Neural progenitor cell (in vitro differentiated cells): ENCODE results near the gene DNAJB2. TPM values are rescaled to one million over a fixed set of nuclear protein-coding genes. Genes with fewer than 3 reads are reported as not detected.
"Not testable (repeated sequence)": the region's sequence is repeated elsewhere in the genome, so short reads cannot be mapped to it uniquely, and the experiment has no call there.

Experiments
- DNase-seq: peaks from one replicate; pipeline ENCODE4 v3.0.0-alpha.2; 2016; ENCODE audit warnings: low spot score
- H2AFZ ChIP-seq: fragments of 200-600 bp; sonication (generic); replicated peaks from 2 replicates; pipeline ENCODE4 v1.6.1; 2016; ENCODE audit warnings: antibody characterized with exemption
- H3F3A ChIP-seq: fragments of 200-600 bp; sonication (generic); 2 replicates; pipeline ENCODE4 v1.6.1; 2016; ENCODE audit warnings: antibody characterized with exemption, low read depth
- H3K27ac ChIP-seq: fragments of 200-600 bp; sonication (generic); 2 replicates; pipeline ENCODE4 v1.5.1; 2016; ENCODE audit warnings: mild to moderate bottlenecking
- H3K27me3 ChIP-seq: fragments of 200-600 bp; sonication (generic); 2 replicates; pipeline ENCODE4 v1.6.1; 2016; ENCODE audit warnings: mild to moderate bottlenecking, moderate library complexity
- H3K36me3 ChIP-seq: fragments of 200-600 bp; sonication (generic); 2 replicates; pipeline ENCODE4 v1.5.1; 2016
- H3K4me1 ChIP-seq: fragments of 200-600 bp; sonication (generic); 2 replicates; pipeline ENCODE4 v1.6.1; 2016; ENCODE audit warnings: mixed run types
- H3K4me2 ChIP-seq: fragments of 200-600 bp; sonication (generic); 2 replicates; pipeline ENCODE4 v1.6.1; 2016
- H3K4me3 ChIP-seq: fragments of 200-600 bp; sonication (generic); 2 replicates; pipeline ENCODE4 v1.5.1; 2016
- H3K79me2 ChIP-seq: fragments of 200-600 bp; sonication (generic); 2 replicates; pipeline ENCODE4 v1.6.1; 2016; ENCODE audit warnings: low read depth
- H3K9ac ChIP-seq: fragments of 200-600 bp; sonication (generic); 2 replicates; pipeline ENCODE4 v1.6.1; 2016
- H3K9me3 ChIP-seq: fragments of 200-600 bp; sonication (generic); 2 replicates; pipeline ENCODE4 v1.5.1; 2016; ENCODE audit warnings: low read depth
- H4K20me1 ChIP-seq: fragments of 200-600 bp; sonication (generic); 2 replicates; pipeline ENCODE4 v1.6.1; 2016; ENCODE audit warnings: low read depth
- H3K27ac Mint-ChIP-seq: 3 replicates; pipeline ENCODE4 v1.8.0; 2021; ENCODE audit warnings: mixed read lengths
- H3K27me3 Mint-ChIP-seq: 2 replicates; pipeline ENCODE4 v1.8.0; 2022; ENCODE audit warnings: low read depth, mild to moderate bottlenecking, inconsistent platforms, moderate library complexity, mixed read lengths; ENCODE audit not compliant: insufficient read depth
- H3K36me3 Mint-ChIP-seq: 3 replicates; pipeline ENCODE4 v1.8.0; 2021; ENCODE audit warnings: mixed read lengths
- H3K4me1 Mint-ChIP-seq: 3 replicates; pipeline ENCODE4 v1.8.0; 2021; ENCODE audit warnings: mixed read lengths
- H3K4me3 Mint-ChIP-seq: 3 replicates; pipeline ENCODE4 v1.8.0; 2021; ENCODE audit warnings: mild to moderate bottlenecking, moderate library complexity, mixed read lengths
- H3K9me3 Mint-ChIP-seq: 3 replicates; pipeline ENCODE4 v1.8.0; 2020; ENCODE audit warnings: mixed read lengths
- EZH2 ChIP-seq: fragments of 200-600 bp; sonication (generic); IDR thresholded peaks from 2 replicates; pipeline ENCODE4 v1.6.1; 2017; ENCODE audit warnings: antibody characterized with exemption, mild to moderate bottlenecking, moderate library complexity
- EZH2phosphoT487 ChIP-seq: fragments of 200-600 bp; sonication (generic); IDR thresholded peaks from 2 replicates; pipeline ENCODE4 v1.6.1; 2017; ENCODE audit warnings: antibody characterized with exemption
- total RNA-seq: library from RNA; depleted of rRNA; stranded (reverse); fragments of >200 nt; gene quantifications from 2 replicates; pipeline ENCODE4 v1.2.3, GENCODE V29; 2015; ENCODE audit warnings: low replicate concordance
- TF ChIP-seq, protein P1 (sequence below): fragments of 200-600 bp; sonication (generic); IDR thresholded peaks from 2 replicates; pipeline ENCODE4 v1.5.1; 2017; ENCODE audit warnings: antibody characterized with exemption, mild to moderate bottlenecking

Gene DNAJB2
- total RNA-seq, 1 donor from 2014 or later, result 35.0 TPM

DNA sequence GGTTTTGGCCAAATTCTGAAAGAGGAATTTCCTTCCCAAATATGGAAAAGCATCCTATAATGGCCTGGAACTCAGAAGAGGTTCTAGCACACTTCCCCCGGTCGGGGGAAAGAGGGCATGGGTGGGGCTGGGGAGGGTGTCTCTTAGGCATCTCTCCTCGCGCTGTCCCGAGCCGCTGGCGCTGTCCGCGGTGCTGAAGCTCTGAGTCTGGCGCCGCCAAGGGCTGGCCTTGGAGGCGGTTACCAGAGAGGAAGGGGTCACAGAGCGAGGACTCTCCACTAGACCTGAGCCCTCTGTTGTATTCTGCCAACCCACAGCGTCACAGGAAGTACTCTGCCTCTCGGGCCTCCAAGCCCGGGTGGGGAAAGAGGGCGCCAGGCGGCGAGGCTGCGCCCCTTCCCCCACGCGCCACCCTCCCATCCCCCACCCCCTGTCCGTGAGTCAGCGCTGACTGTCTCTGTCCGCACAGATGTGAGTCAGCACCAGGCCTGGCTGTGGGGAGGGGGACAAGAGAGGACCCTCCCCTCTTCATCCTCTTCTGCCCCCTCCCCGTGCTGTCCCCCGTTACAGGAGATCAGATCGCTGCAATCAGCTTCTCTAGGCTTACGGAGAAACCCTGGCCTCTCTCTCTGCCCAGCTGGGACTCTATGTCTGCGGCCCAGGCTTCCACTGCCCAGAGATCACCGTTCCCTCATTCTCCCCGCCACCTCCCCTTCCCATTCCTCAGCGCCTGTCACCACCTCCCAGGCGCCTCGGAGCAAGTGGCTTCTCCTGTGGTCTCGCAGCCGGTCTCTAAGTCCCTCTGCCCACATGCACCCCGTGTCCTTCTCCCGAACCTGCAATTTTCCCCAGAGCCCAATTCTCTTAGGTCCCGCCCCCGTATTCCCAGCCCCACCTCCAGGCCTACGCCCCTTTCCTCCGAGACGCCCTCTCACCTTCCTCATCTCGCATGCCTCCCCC is 29.3 kb downstream of the DNAJB2 start:
- peaks cover 9% of the 10 kb centered on the region for H3K4me1 Mint-ChIP-seq
- no peaks in the 10 kb centered on the region for H3K9me3 ChIP-seq
- H3K36me3 Mint-ChIP-seq, result no peaks in the 10 kb centered on the region
- no peak overlapping the region for H3K27ac ChIP-seq
- peaks cover 46% of the 10 kb centered on the region for H3K27me3 Mint-ChIP-seq
- peaks cover 80% of the 10 kb centered on the region for H3K27me3 ChIP-seq
- peak; percentile 22 for TF ChIP-seq EZH2phosphoT487
- TF ChIP-seq, protein P1, sequence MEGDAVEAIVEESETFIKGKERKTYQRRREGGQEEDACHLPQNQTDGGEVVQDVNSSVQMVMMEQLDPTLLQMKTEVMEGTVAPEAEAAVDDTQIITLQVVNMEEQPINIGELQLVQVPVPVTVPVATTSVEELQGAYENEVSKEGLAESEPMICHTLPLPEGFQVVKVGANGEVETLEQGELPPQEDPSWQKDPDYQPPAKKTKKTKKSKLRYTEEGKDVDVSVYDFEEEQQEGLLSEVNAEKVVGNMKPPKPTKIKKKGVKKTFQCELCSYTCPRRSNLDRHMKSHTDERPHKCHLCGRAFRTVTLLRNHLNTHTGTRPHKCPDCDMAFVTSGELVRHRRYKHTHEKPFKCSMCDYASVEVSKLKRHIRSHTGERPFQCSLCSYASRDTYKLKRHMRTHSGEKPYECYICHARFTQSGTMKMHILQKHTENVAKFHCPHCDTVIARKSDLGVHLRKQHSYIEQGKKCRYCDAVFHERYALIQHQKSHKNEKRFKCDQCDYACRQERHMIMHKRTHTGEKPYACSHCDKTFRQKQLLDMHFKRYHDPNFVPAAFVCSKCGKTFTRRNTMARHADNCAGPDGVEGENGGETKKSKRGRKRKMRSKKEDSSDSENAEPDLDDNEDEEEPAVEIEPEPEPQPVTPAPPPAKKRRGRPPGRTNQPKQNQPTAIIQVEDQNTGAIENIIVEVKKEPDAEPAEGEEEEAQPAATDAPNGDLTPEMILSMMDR, result no peak
- H3K79me2 ChIP-seq, result no peaks in the 10 kb centered on the region
- peak overlapping the region; percentile 76 for H3K4me3 Mint-ChIP-seq
- no peak overlapping the region for H2AFZ ChIP-seq
- peaks cover 3% of the 10 kb centered on the region for H3K4me1 ChIP-seq
- no peak overlapping the region for H3K27ac Mint-ChIP-seq
- no peak overlapping the region for H3K9ac ChIP-seq
- DNase-seq, result peak; percentile 95
- peak overlapping the region; percentile 81 for H3K4me2 ChIP-seq
- H3K4me3 ChIP-seq, result peak overlapping the region; percentile 49
- H4K20me1 ChIP-seq, result peaks cover 32% of the 10 kb centered on the region
- peaks cover 2% of the 10 kb centered on the region for H3K9me3 Mint-ChIP-seq
- peaks cover 5% of the 10 kb centered on the region for H3F3A ChIP-seq
- H3K36me3 ChIP-seq, result no peaks in the 10 kb centered on the region

DNA sequence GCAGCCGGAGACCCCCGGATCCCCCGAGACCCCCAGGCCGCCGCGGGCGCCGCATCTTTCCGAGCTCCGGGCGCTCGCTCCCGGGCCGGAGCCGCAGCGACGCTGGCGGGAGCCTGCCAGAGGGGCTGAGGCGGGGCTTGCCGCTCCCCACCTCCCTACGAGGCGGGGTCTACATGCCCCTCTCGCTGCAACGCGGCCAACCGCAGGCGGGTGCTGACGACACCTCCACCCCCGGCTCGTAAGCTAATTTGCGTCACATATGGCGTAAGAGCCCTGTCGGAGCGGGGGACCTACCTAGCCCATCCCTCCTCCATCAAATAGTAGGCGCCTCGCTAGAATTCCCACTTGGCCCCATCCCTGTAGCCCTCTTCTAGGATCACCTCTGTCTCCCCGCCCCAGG is 30.1 kb downstream of the DNAJB2 start, which contains the start of gene PTPRN:
TSS of gene PTPRN (minus strand) at position 124 of the 400 bp plus-strand sequence. CDS start at position 55, 69 bp downstream.
- Histone ChIP-seq H3K9ac (no peak within 1 kb of the TSS), H3K27ac (no peak within 1 kb of the TSS), H3F3A (peaks cover 5% of the 10 kb centered on the region), H3K4me1 (peaks cover 3% of the 10 kb centered on the region), H3K9me3 (no peaks in the 10 kb centered on the region), H3K27me3 (peaks cover 73% of the 10 kb centered on the region), H2AFZ (no peak within 1 kb of the TSS), H3K79me2 (no peaks in the 10 kb centered on the region), H4K20me1 (peaks cover 32% of the 10 kb centered on the region), H3K4me2 (peak within 1 kb of the TSS; percentile 81), H3K36me3 (no peaks in the 10 kb centered on the region), H3K4me3 (peak within 1 kb of the TSS; percentile 49)
- Mint-ChIP-seq H3K9me3 (peaks cover 4% of the 10 kb centered on the region), H3K27me3 (peaks cover 45% of the 10 kb centered on the region), H3K27ac (no peak within 1 kb of the TSS), H3K4me1 (peaks cover 9% of the 10 kb centered on the region), H3K36me3 (no peaks in the 10 kb centered on the region), H3K4me3 (peak within 1 kb of the TSS; percentile 77)
- peak; percentile 87 for DNase-seq
- TF ChIP-seq, protein P1, result no peak
- TF ChIP-seq EZH2, result peak; percentile 31
- TF ChIP-seq EZH2phosphoT487, result peak; percentile 32

- Histone ChIP-seq H4K20me1 (peaks cover 24% of the 10 kb centered on the region), H3K27me3 (peaks cover 38% of the 10 kb centered on the region)
- H3K27me3 Mint-ChIP-seq, result peaks cover 30% of the 10 kb centered on the region
- H3K4me2 ChIP-seq, H2AFZ ChIP-seq, H3K27ac ChIP-seq, H3K4me3 ChIP-seq, H3K4me3 Mint-ChIP-seq, H3K4me1 Mint-ChIP-seq, H3K9ac ChIP-seq, H3K9me3 ChIP-seq, H3K36me3 ChIP-seq, H3K27ac Mint-ChIP-seq, DNase-seq, H3F3A ChIP-seq, H3K4me1 ChIP-seq, H3K79me2 ChIP-seq, H3K9me3 Mint-ChIP-seq, H3K36me3 Mint-ChIP-seq: not testable (repeated sequence)
Measured at GRCh38 chr2:219312683-219313263, 33.6 kb downstream of the DNAJB2 start.
